Neutrophil (primary cell): ENCODE data around the gene PPP1R15B.

Source experiments
- H3K27ac ChIP-seq: fragments of 200-600 bp; sonication (generic); 2 replicates; pipeline ENCODE4 v1.5.1; 2016; ENCODE audit warnings: mild to moderate bottlenecking, moderate library complexity
- H3K27me3 ChIP-seq: fragments of 200-600 bp; sonication (generic); 2 replicates; pipeline ENCODE4 v1.6.0; 2016; ENCODE audit warnings: mild to moderate bottlenecking
- H3K36me3 ChIP-seq: fragments of 200-600 bp; sonication (generic); 2 replicates; pipeline ENCODE4 v1.5.1; 2017
- H3K4me1 ChIP-seq, 2 experiments: fragments of 200-600 bp in 1 of 2; sonication (generic) in 1 of 2; 1 replicate in 1 of 2; 2 replicates in 1 of 2; pipeline versions ENCODE4 v1.5.1 to v1.6.1; 2013 to 2016; ENCODE audit warnings: low read depth in 1 of 2, low read length in 1 of 2, mild to moderate bottlenecking in 1 of 2, moderate library complexity in 1 of 2; ENCODE audit not compliant: control insufficient read depth in 1 of 2, insufficient read depth in 1 of 2
- H3K4me3 ChIP-seq, 2 experiments: fragments of 200-600 bp in 1 of 2; sonication (generic) in 1 of 2; 1 replicate in 1 of 2; 2 replicates in 1 of 2; pipeline ENCODE4 v1.5.1; 2013 to 2016; ENCODE audit warnings: low read depth in 1 of 2, low read length in 1 of 2, mild to moderate bottlenecking in 1 of 2, moderate library complexity in 1 of 2
- H3K9me3 ChIP-seq: fragments of 200-600 bp; sonication (generic); 2 replicates; pipeline ENCODE4 v1.5.1; 2016
- CTCF ChIP-seq: fragments of 200-600 bp; sonication (generic); IDR thresholded peaks from 2 replicates; pipeline ENCODE4 v1.5.1; 2016; ENCODE audit warnings: antibody characterized with exemption

Gene PPP1R15B

GRCh38 chr1:204421441-204421840 is 9.8 kb upstream of the PPP1R15B start:
- no peak overlapping the region for H3K27ac ChIP-seq
- H3K9me3 ChIP-seq = no peaks in the 10 kb centered on the region
- no peaks in the 10 kb centered on the region for H3K36me3 ChIP-seq
- peaks cover 11% of the 10 kb centered on the region for H3K27me3 ChIP-seq
- peaks cover 14% of the 10 kb centered on the region in 2 experiments for H3K4me1 ChIP-seq
- no peak for TF ChIP-seq CTCF
- H3K4me3 ChIP-seq = no peak overlapping the region

GRCh38 chr1:204420039-204421004 is 8.7 kb upstream of the PPP1R15B start:
- H3K27ac ChIP-seq = no peak overlapping the region
- no peak overlapping the region for H3K4me3 ChIP-seq
- H3K27me3 ChIP-seq = peaks cover 11% of the 10 kb centered on the region
- H3K4me1 ChIP-seq = peaks cover 2 to 3% of the 10 kb centered on the region in 2 experiments
- no peak for TF ChIP-seq CTCF
- no peaks in the 10 kb centered on the region for H3K36me3 ChIP-seq
- no peaks in the 10 kb centered on the region for H3K9me3 ChIP-seq

GRCh38 chr1:204419064-204419403 is 7.4 kb upstream of the PPP1R15B start:
- H3K9me3 ChIP-seq = no peaks in the 10 kb centered on the region
- H3K36me3 ChIP-seq = no peaks in the 10 kb centered on the region
- no peak for TF ChIP-seq CTCF
- no peak overlapping the region for H3K4me3 ChIP-seq
- H3K4me1 ChIP-seq = peaks cover 0 to 2% of the 10 kb centered on the region in 2 experiments
- H3K27me3 ChIP-seq = peaks cover 11% of the 10 kb centered on the region
- H3K27ac ChIP-seq = no peak overlapping the region

GRCh38 chr1:204418174-204419063 is 6.8 kb upstream of the PPP1R15B start:
- Histone ChIP-seq H3K27me3 (peaks cover 11% of the 10 kb centered on the region), H3K36me3 (no peaks in the 10 kb centered on the region), H3K4me3 (no peak overlapping the region), H3K4me1 (peaks cover 0 to 6% of the 10 kb centered on the region in 2 experiments), H3K27ac (no peak overlapping the region), H3K9me3 (no peaks in the 10 kb centered on the region)
- no peak for TF ChIP-seq CTCF

- Histone ChIP-seq H3K4me1 (peaks cover 2 to 14% of the 10 kb centered on the region in 2 experiments), H3K4me3 (no peak overlapping the region), H3K27me3 (peaks cover 11% of the 10 kb centered on the region), H3K9me3 (no peaks in the 10 kb centered on the region), H3K36me3 (no peaks in the 10 kb centered on the region), H3K27ac (no peak overlapping the region)
- TF ChIP-seq CTCF = no peak
These were observed 5.7 kb upstream of the PPP1R15B start for GRCh38 chr1:204417074-204417997.
